H1 (cell line): ENCODE measurements around the gene RRP9. TPM values are rescaled to one million over a fixed set of nuclear protein-coding genes. Genes with fewer than 3 reads are reported as not detected.

Experiments
- CTCF ChIA-PET: fragments of 300-600 bp; sonication (Branson Sonifier 250); formaldehyde crosslinking; loops from one replicate; lab custom pipeline; 2021; ENCODE audit not compliant: partially characterized antibody; lab: Charles Lee
- POLR2A ChIA-PET: fragments of 300-600 bp; sonication (Branson Sonifier 250); formaldehyde crosslinking; loops from one replicate; lab custom pipeline; 2021; ENCODE audit warnings: inconsistent platforms; ENCODE audit not compliant: partially characterized antibody; lab: Charles Lee
- DNase-seq, 2 experiments: peaks; one replicate each; pipeline versions ENCODE4 v3.0.0 to v3.0.0-alpha.2; 2010 to 2022; ENCODE audit warnings: low spot score in 2 of 2, low read depth in 1 of 2, mixed read lengths in 1 of 2
- FAIRE-seq: peaks from 2 replicates; lab custom pipeline; 2011; peaks lifted over from hg19 to GRCh38; lab: Jason Lieb, UNC
- H2AFZ ChIP-seq: 2 replicates; pipeline ENCODE4 v1.8.1; 2012; ENCODE audit warnings: low read length, inconsistent platforms
- H2AK5ac ChIP-seq: 2 replicates; pipeline ENCODE4 v1.6.1; 2013; ENCODE audit warnings: low read depth, low read length
- H2BK120ac ChIP-seq: replicated peaks from 2 replicates; pipeline ENCODE3; 2013; ENCODE audit warnings: low read depth, low read length, inconsistent platforms
- H2BK12ac ChIP-seq: 2 replicates; pipeline ENCODE4 v1.6.1; 2013; ENCODE audit warnings: low read depth, low read length
- H2BK15ac ChIP-seq: 2 replicates; pipeline ENCODE4 v1.6.1; 2013; ENCODE audit warnings: low read length
- H2BK20ac ChIP-seq: 2 replicates; pipeline ENCODE4 v1.6.1; 2013; ENCODE audit warnings: low read length
- H2BK5ac ChIP-seq: 2 replicates; pipeline ENCODE4 v1.6.1; 2013; ENCODE audit warnings: low read depth, low read length
- H3K14ac ChIP-seq: 2 replicates; pipeline ENCODE4 v1.6.1; 2013; ENCODE audit warnings: inconsistent platforms; ENCODE audit not compliant: insufficient read length
- H3K18ac ChIP-seq: 2 replicates; pipeline ENCODE4 v1.6.1; 2013; ENCODE audit warnings: low read length; ENCODE audit errors: extremely low read depth
- H3K23ac ChIP-seq: 2 replicates; pipeline ENCODE4 v1.6.1; 2013; ENCODE audit warnings: inconsistent platforms; ENCODE audit not compliant: insufficient read length
- H3K23me2 ChIP-seq: 2 replicates; pipeline ENCODE4 v1.6.1; 2013; ENCODE audit warnings: low read depth, low read length
- H3K27ac ChIP-seq: 2 replicates; pipeline ENCODE4 v1.6.1; 2011; ENCODE audit warnings: low read depth, low read length, inconsistent platforms
- H3K27me3 ChIP-seq, 4 experiments: replicated peaks in 1 of 4; 1 replicate in 1 of 4; 2 replicates in 3 of 4; pipeline versions ENCODE4 v1.6.1 to v1.8.1; 2011 to 2013; ENCODE audit warnings: low read length in 3 of 4, mild to moderate bottlenecking in 3 of 4, inconsistent platforms in 2 of 4, mixed read lengths in 2 of 4, moderate library complexity in 1 of 4; ENCODE audit not compliant: control insufficient read depth in 3 of 4, insufficient read depth in 3 of 4; ENCODE audit errors: extremely low read depth in 1 of 4
- H3K36me3 ChIP-seq, 4 experiments: 2 replicates each; pipeline versions ENCODE4 v1.6.1 to v1.8.1; 2011 to 2013; ENCODE audit warnings: mild to moderate bottlenecking in 4 of 4, low read length in 3 of 4, moderate library complexity in 2 of 4, control low read depth in 1 of 4, inconsistent platforms in 1 of 4; ENCODE audit not compliant: insufficient read depth in 4 of 4, control insufficient read depth in 2 of 4
- H3K4ac ChIP-seq: replicated peaks from 2 replicates; pipeline ENCODE3; 2013; ENCODE audit warnings: low read length, low read depth, mixed read lengths, inconsistent platforms; ENCODE audit not compliant: insufficient read length
- H3K4me1 ChIP-seq, 4 experiments: replicated peaks in 1 of 4; 1 replicate in 1 of 4; 2 replicates in 3 of 4; pipeline versions ENCODE4 v1.6.1 to v1.8.1; 2011 to 2013; ENCODE audit warnings: low read length in 3 of 4, inconsistent platforms in 2 of 4, mixed read lengths in 1 of 4; ENCODE audit not compliant: insufficient read depth in 4 of 4, control insufficient read depth in 3 of 4
- H3K4me2 ChIP-seq, 2 experiments: 2 replicates each; pipeline versions ENCODE4 v1.6.1 to v1.8.1; 2011 to 2013; ENCODE audit warnings: low read depth in 2 of 2, low read length in 2 of 2, control low read depth in 1 of 2, inconsistent platforms in 1 of 2, mild to moderate bottlenecking in 1 of 2; ENCODE audit not compliant: insufficient read depth in 1 of 2
- H3K4me3 ChIP-seq, 4 experiments: fragments of 200-600, 300-600 bp in 1 of 4; sonication (generic), shearing (Covaris generic), sonication (Bioruptor Twin) in 1 of 4; 2 replicates each; pipeline versions ENCODE4 v1.5.1 to v1.8.1; 2011 to 2016; ENCODE audit warnings: low read length in 4 of 4, low read depth in 3 of 4, control low read depth in 2 of 4, inconsistent platforms in 2 of 4, mild to moderate bottlenecking in 2 of 4, mixed read lengths in 1 of 4, moderate library complexity in 1 of 4; ENCODE audit not compliant: insufficient read depth in 2 of 4; ENCODE audit errors: extremely low read depth in 1 of 4
- H3K56ac ChIP-seq: replicated peaks from 2 replicates; pipeline ENCODE3; 2013; ENCODE audit warnings: low read depth, mild to moderate bottlenecking, mixed read lengths, low read length, inconsistent platforms; ENCODE audit not compliant: insufficient read length
- H3K79me1 ChIP-seq: 2 replicates; pipeline ENCODE4 v1.6.1; 2013; ENCODE audit warnings: low read depth, low read length, control low read depth
- H3K79me2 ChIP-seq, 2 experiments: 2 replicates each; pipeline versions ENCODE4 v1.6.1 to v1.8.1; 2012 to 2013; ENCODE audit warnings: low read length in 2 of 2, mild to moderate bottlenecking in 2 of 2, inconsistent platforms in 1 of 2; ENCODE audit not compliant: insufficient read depth in 2 of 2, control insufficient read depth in 1 of 2
- H3K9ac ChIP-seq, 4 experiments: replicated peaks in 1 of 4; 1 replicate in 1 of 4; 2 replicates in 3 of 4; pipeline versions ENCODE4 v1.6.1 to v1.8.1; 2011 to 2013; ENCODE audit warnings: low read depth in 3 of 4, low read length in 3 of 4, control low read depth in 2 of 4, mild to moderate bottlenecking in 2 of 4, moderate library complexity in 2 of 4, inconsistent platforms in 1 of 4; ENCODE audit errors: extremely low read depth in 1 of 4
- H3K9me3 ChIP-seq, 2 experiments: 2 replicates each; pipeline versions ENCODE4 v1.6.1 to v1.8.1; 2012 to 2013; ENCODE audit warnings: mild to moderate bottlenecking in 2 of 2, moderate library complexity in 2 of 2, control low read depth in 1 of 2, inconsistent platforms in 1 of 2, low read depth in 1 of 2, low read length in 1 of 2, mixed read lengths in 1 of 2; ENCODE audit not compliant: insufficient read depth in 2 of 2
- H4K20me1 ChIP-seq, 2 experiments: replicated peaks in 1 of 2; 2 replicates each; pipeline versions ENCODE3 to v1.8.1; 2011 to 2013; ENCODE audit warnings: inconsistent platforms in 2 of 2, low read length in 2 of 2, mild to moderate bottlenecking in 1 of 2; ENCODE audit not compliant: insufficient read depth in 2 of 2, control insufficient read depth in 1 of 2
- H4K5ac ChIP-seq: 2 replicates; pipeline ENCODE4 v1.6.1; 2013; ENCODE audit warnings: low read length, low read depth, mixed read lengths, inconsistent platforms; ENCODE audit not compliant: insufficient read length
- H4K8ac ChIP-seq: 2 replicates; pipeline ENCODE4 v1.8.0; 2013; ENCODE audit warnings: mild to moderate bottlenecking, moderate library complexity, low read length, inconsistent platforms; ENCODE audit not compliant: insufficient read depth; ENCODE audit errors: extremely low read depth
- H4K91ac ChIP-seq: replicated peaks from 2 replicates; pipeline ENCODE3; 2013; ENCODE audit warnings: low read length, mixed read lengths, inconsistent platforms; ENCODE audit not compliant: insufficient read length
- CTCF ChIP-seq, 3 experiments: IDR thresholded peaks; 1 replicate in 2 of 3; 2 replicates in 1 of 3; pipeline versions ENCODE4 v1.5.1 to v1.6.1; 2011; ENCODE audit warnings: low read length in 3 of 3, mild to moderate bottlenecking in 3 of 3, inconsistent platforms in 2 of 3, low read depth in 1 of 3, moderate library complexity in 1 of 3; ENCODE audit not compliant: insufficient read depth in 1 of 3; ENCODE audit errors: control extremely low read depth in 1 of 3
- EP300 ChIP-seq, 2 experiments: IDR thresholded peaks; 1 replicate in 1 of 2; 2 replicates in 1 of 2; pipeline ENCODE4 v1.6.1; 2011 to 2012; ENCODE audit warnings: low read depth in 2 of 2, low read length in 2 of 2, mild to moderate bottlenecking in 2 of 2, borderline replicate concordance in 1 of 2, inconsistent platforms in 1 of 2, moderate library complexity in 1 of 2
- GABPA ChIP-seq: IDR thresholded peaks from 2 replicates; pipeline ENCODE4 v1.6.1; 2011; ENCODE audit warnings: mild to moderate bottlenecking, low read length, moderate library complexity, borderline replicate concordance; ENCODE audit not compliant: insufficient read depth
- NANOG ChIP-seq: IDR thresholded peaks from 2 replicates; pipeline ENCODE4 v1.6.1; 2011; ENCODE audit warnings: low read length, low read depth, mild to moderate bottlenecking, inconsistent platforms; ENCODE audit not compliant: insufficient read depth, poor library complexity, severe bottlenecking
- NRF1 ChIP-seq: IDR thresholded peaks from 2 replicates; pipeline ENCODE4 v1.6.1; 2011; ENCODE audit warnings: mild to moderate bottlenecking, low read depth, low read length, improper control_type of control experiment
- SIRT6 ChIP-seq: IDR thresholded peaks from one replicate; pipeline ENCODE4 v1.7.1; 2012; ENCODE audit warnings: low read length, inconsistent platforms
- TAF7 ChIP-seq: optimal IDR thresholded peaks from 2 replicates; pipeline ENCODE3; 2011; ENCODE audit warnings: low read depth, mild to moderate bottlenecking, inconsistent platforms, low read length, moderate library complexity, borderline replicate concordance
- WGBS, 2 experiments: shearing (Covaris generic) in 1 of 2; methylation state at CpG; one replicate each; pipeline versions ENCODE4 v1.1.6 to v1.1.7; 2013 to 2015; ENCODE audit warnings: low lambda C conversion rate in 2 of 2, mixed read lengths in 2 of 2, inconsistent platforms in 1 of 2, low coverage in 1 of 2, missing lambda C conversion rate in 1 of 2; ENCODE audit not compliant: insufficient replicate concordance in 2 of 2, insufficient coverage in 1 of 2, insufficient read length in 1 of 2; ENCODE audit errors: extremely low coverage in 1 of 2, missing lambda C conversion rate in 1 of 2; 5-methylcytosine and 5-hydroxymethylcytosine counted together
- polyA plus RNA-seq, 7 experiments: library from polyadenylated mRNA; depleted of rRNA in 3 of 7; stranded (reverse) in 5 of 7; unstranded in 2 of 7; fragments of >200 nt in 5 of 7; fragments of 200-250 nt in 2 of 7; gene quantifications; 1 replicate in 5 of 7; 2 replicates in 1 of 7; 4 replicates in 1 of 7; pipeline versions ENCODE4 v1.2.1 to v1.2.3, GENCODE V29; 2011 to 2013; ENCODE audit warnings: missing spikeins in 2 of 7, mixed read lengths in 2 of 7
- total RNA-seq: library from RNA; stranded (reverse); fragmentation: NEBNext Ultra II Directional; extraction: Animal tissue kit (Norgen Biotek cat#: 25700); gene quantifications from 2 replicates; pipeline ENCODE4 v1.2.1, GENCODE V29; 2021
- TF ChIP-seq, protein P1 (sequence below): IDR thresholded peaks from 2 replicates; pipeline ENCODE4 v1.6.1; 2012; ENCODE audit warnings: inconsistent platforms

RRP9 gene
- total and polyA plus RNA-seq, 2 of the 8 experiments (the other 6 are each of a cell fraction or from before 2014, with no cell fraction given), result 55.6 to 68.9 TPM

DNA sequence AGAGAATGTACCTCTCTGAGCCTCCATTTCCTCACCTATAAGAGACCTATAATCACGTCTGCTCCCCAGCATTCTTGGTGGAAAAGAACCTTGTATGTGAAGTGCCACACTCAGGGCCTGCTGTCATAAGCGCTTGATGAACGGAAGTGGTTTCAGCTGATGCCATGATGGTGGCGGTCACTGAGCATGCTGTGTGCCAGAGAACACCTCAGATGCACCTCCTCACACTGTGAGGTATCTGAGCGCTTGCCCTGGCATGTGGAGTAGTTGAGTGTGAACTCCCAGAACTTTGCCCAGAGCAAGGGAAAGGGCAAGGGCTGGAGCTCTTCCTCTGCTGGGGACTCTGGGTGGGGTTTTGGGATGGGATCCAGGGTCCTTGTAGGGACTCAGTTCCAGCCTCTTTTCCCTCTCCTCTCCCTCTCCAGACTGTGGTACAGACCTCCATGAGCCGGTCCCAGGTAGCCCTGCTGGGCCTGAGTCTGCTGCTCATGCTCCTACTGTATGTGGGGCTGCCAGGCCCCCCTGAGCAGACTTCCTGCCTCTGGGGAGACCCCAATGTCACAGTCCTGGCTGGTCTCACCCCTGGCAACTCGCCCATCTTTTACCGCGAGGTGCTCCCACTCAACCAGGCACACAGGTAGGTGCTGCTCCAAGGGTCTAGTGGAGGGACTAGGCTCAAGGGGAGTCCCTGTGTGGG lies 35.9 kb upstream of the RRP9 start:
- H3K56ac ChIP-seq, result no peak overlapping the region
- no peak overlapping the region for H2AK5ac ChIP-seq
- H3K79me2 ChIP-seq, result no peaks in the 10 kb centered on the region
- no peak overlapping the region for H2BK15ac ChIP-seq
- peaks cover 10% of the 10 kb centered on the region for H3K79me1 ChIP-seq
- H4K20me1 ChIP-seq, result peaks cover 0 to 6% of the 10 kb centered on the region in 2 experiments
- ChIA-PET CTCF (interaction anchor here (1.0 to 2.6 kb wide), 5 partner anchors 20 to 75 kb away, joined by 3 to 12 read pairs (median 3); partner anchors contain the start of genes PARP3 and RRP9), POLR2A (interaction anchor here (0.7 to 29.3 kb wide), 4 partner anchors 6 to 1664 kb away, joined by 3 to 923 read pairs (median 463); partner anchors contain the start of genes ABHD14A, ABHD14B, ACY1 and PCBP4)
- no peak overlapping the region for H3K18ac ChIP-seq
- H3K4ac ChIP-seq, result no peak overlapping the region
- H3K9ac ChIP-seq, result no peak overlapping the region
- no peak overlapping the region for H3K27ac ChIP-seq
- H4K91ac ChIP-seq, result no peak overlapping the region
- no peak overlapping the region for H2BK12ac ChIP-seq
- H4K8ac ChIP-seq, result no peak overlapping the region
- no peak overlapping the region for H2BK20ac ChIP-seq
- WGBS, 2 experiments, result 87% methylated on average over 9 of the region's 9 CpGs; no CpG with 5 or more reads in 1 of the 2 experiments
- peaks cover 6 to 26% (median 19%) of the 10 kb centered on the region in 4 experiments for H3K4me1 ChIP-seq
- no peak overlapping the region for H2BK120ac ChIP-seq
- H3K23ac ChIP-seq, result no peak overlapping the region
- H3K14ac ChIP-seq, result no peak overlapping the region
- no peak overlapping the region for H2BK5ac ChIP-seq
- H3K27me3 ChIP-seq, result peaks cover 2 to 32% (median 24%) of the 10 kb centered on the region in 4 experiments; a peak in 6 of 7 replicates
- no peaks in the 10 kb centered on the region for H3K36me3 ChIP-seq
- no peak overlapping the region for H4K5ac ChIP-seq
- H3K9me3 ChIP-seq, result no peaks in the 10 kb centered on the region; a peak in 1 of 4 replicates
- no peak for DNase-seq
- H3K4me2 ChIP-seq, result no peak overlapping the region
- no peak overlapping the region for H3K4me3 ChIP-seq
- H3K23me2 ChIP-seq, result peaks cover 14% of the 10 kb centered on the region
- no peak overlapping the region for H2AFZ ChIP-seq
- no peak for FAIRE-seq
- TF ChIP-seq TAF7, result no peak
- TF ChIP-seq SIRT6, result no peak
- no peak for TF ChIP-seq NRF1
- no peak for TF ChIP-seq CTCF (IDR thresholded peaks at IDR 0.05; ENCODE audit: control extremely low read depth in 1 of 3, insufficient read depth in 1 of 3, low read depth in 1 of 3, low read length in 3 of 3)
- TF ChIP-seq NANOG, result no peak
- TF ChIP-seq EP300 (IDR thresholded peaks at IDR 0.05; ENCODE audit: borderline replicate concordance in 1 of 2, low read depth in 2 of 2, low read length in 2 of 2), result no peak
- TF ChIP-seq, protein P1, sequence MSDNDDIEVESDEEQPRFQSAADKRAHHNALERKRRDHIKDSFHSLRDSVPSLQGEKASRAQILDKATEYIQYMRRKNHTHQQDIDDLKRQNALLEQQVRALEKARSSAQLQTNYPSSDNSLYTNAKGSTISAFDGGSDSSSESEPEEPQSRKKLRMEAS, result no peak
- TF ChIP-seq GABPA, result no peak
